ENCODE data around the gene HSPA14.

- TF ChIP-seq CTCF (IDR thresholded peaks at IDR 0.05; ENCODE audit: poor library complexity, severe bottlenecking) (no peak), EP300 (conservative IDR thresholded peaks at IDR 0.05; ENCODE audit: poor library complexity, severe bottlenecking) (no peak), POLR2AphosphoS5 (IDR thresholded peaks at IDR 0.05) (no peak), EZH2 (IDR thresholded peaks at IDR 0.05; ENCODE audit: borderline replicate concordance, insufficient read depth, low read length, poor library complexity, severe bottlenecking) (no peak)
These were observed 68.7 kb downstream of the HSPA14 start for GRCh38 chr10:14906765-14907164.

All from neural cell (in vitro differentiated cells).